IPS-20b (cell line): ENCODE data around the gene LRRTM3.
A peak's percentile ranks its signal among the peaks of the same experiment; 100 is the strongest.

ENCODE experiments used
- H3K27ac ChIP-seq: one replicate; pipeline ENCODE4 v1.5.1; 2013; ENCODE audit warnings: low read length
- H3K27me3 ChIP-seq: 2 replicates; pipeline ENCODE4 v1.6.1; 2013; ENCODE audit warnings: mild to moderate bottlenecking, low read length, inconsistent platforms; ENCODE audit not compliant: insufficient read depth
- H3K36me3 ChIP-seq: 2 replicates; pipeline ENCODE4 v1.6.1; 2013; ENCODE audit warnings: low read depth, mild to moderate bottlenecking, inconsistent platforms, low read length, moderate library complexity; ENCODE audit not compliant: insufficient read depth
- H3K4me1 ChIP-seq: 2 replicates; pipeline ENCODE4 v1.6.1; 2013; ENCODE audit warnings: mild to moderate bottlenecking, control low read depth, inconsistent platforms, low read length, moderate library complexity; ENCODE audit not compliant: insufficient read depth
- H3K4me3 ChIP-seq: 2 replicates; pipeline ENCODE4 v1.5.1; 2013; ENCODE audit warnings: mild to moderate bottlenecking, low read length, inconsistent platforms
- H3K9ac ChIP-seq: 2 replicates; pipeline ENCODE4 v1.6.1; 2013; ENCODE audit warnings: low read depth, mild to moderate bottlenecking, inconsistent platforms, low read length, moderate library complexity
- H3K9me3 ChIP-seq: 2 replicates; pipeline ENCODE4 v1.6.1; 2013; ENCODE audit warnings: mild to moderate bottlenecking, low read depth, low read length, inconsistent platforms; ENCODE audit not compliant: insufficient read depth

Gene LRRTM3

GRCh38 chr10:67088036-67088435 lies 162.2 kb downstream of the LRRTM3 start:
- no peak overlapping the region for H3K27ac ChIP-seq
- H3K9me3 ChIP-seq: no peaks in the 10 kb centered on the region
- no peak overlapping the region for H3K4me3 ChIP-seq
- no peak overlapping the region for H3K9ac ChIP-seq
- no peaks in the 10 kb centered on the region for H3K36me3 ChIP-seq
- no peaks in the 10 kb centered on the region for H3K4me1 ChIP-seq
- H3K27me3 ChIP-seq: no peaks in the 10 kb centered on the region

- Histone ChIP-seq H3K27me3 (no peaks in the 10 kb centered on the region), H3K4me3 (no peak overlapping the region), H3K36me3 (no peaks in the 10 kb centered on the region), H3K27ac (no peak overlapping the region), H3K4me1 (peaks cover 17% of the 10 kb centered on the region; the same call in 1 of the 2 replicates), H3K9ac (no peak overlapping the region), H3K9me3 (no peaks in the 10 kb centered on the region)
Observed at GRCh38 chr10:67095531-67095930, 169.7 kb downstream of the LRRTM3 start.

- Histone ChIP-seq H3K9ac (peak overlapping the region; percentile 28; the same call in 1 of the 2 replicates), H3K9me3 (no peaks in the 10 kb centered on the region), H3K4me1 (peaks cover 17% of the 10 kb centered on the region; the same call in 1 of the 2 replicates), H3K27me3 (no peaks in the 10 kb centered on the region), H3K36me3 (no peaks in the 10 kb centered on the region), H3K4me3 (peak overlapping the region; percentile 26; the same call in 1 of the 2 replicates), H3K27ac (peak overlapping the region; percentile 58)
Observed at GRCh38 chr10:67098461-67098860, 172.6 kb downstream of the LRRTM3 start.

- no peak overlapping the region for H3K4me3 ChIP-seq
- H3K9ac ChIP-seq: no peak overlapping the region
Observed at GRCh38 chr10:67100951-67101350, 175.1 kb downstream of the LRRTM3 start.

DNA sequence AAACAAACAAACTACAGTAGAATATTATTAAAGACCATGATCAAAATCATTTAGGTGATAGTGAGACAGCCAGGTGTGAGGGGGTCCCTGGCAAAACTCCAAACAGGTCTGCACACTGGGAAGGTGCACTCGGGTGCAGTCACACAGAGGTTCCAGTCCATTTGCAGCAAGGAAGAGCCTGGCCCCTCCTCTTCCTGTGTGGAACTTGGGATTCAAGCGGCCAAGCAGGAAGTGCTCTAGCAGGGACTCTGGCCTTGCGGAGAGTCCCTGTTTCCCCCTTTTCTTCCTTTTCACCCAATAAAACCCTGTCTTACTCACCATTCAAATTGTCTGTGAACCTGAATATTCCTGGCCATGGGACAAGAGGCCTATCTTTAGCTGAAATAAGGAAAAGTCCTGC lies 181.8 kb downstream of the LRRTM3 start:
- Histone ChIP-seq H3K36me3 (no peaks in the 10 kb centered on the region), H3K4me1 (no peaks in the 10 kb centered on the region), H3K27me3 (no peaks in the 10 kb centered on the region), H3K9ac (no peak overlapping the region), H3K4me3 (no peak overlapping the region), H3K9me3 (no peaks in the 10 kb centered on the region), H3K27ac (no peak overlapping the region)

More at GRCh38 chr10:67100951-67101350, 175.1 kb downstream of the LRRTM3 start:
- H3K36me3 ChIP-seq: no peaks in the 10 kb centered on the region
- no peak overlapping the region for H3K27ac ChIP-seq
- no peaks in the 10 kb centered on the region for H3K27me3 ChIP-seq
- no peaks in the 10 kb centered on the region for H3K9me3 ChIP-seq
- H3K4me1 ChIP-seq: peaks cover 17% of the 10 kb centered on the region; the same call in 1 of the 2 replicates

GRCh38 chr10:67110286-67110685 lies 184.4 kb downstream of the LRRTM3 start:
- Histone ChIP-seq H3K9me3 (no peaks in the 10 kb centered on the region), H3K4me1 (no peaks in the 10 kb centered on the region), H3K4me3 (no peak overlapping the region), H3K27ac (no peak overlapping the region), H3K27me3 (no peaks in the 10 kb centered on the region), H3K9ac (no peak overlapping the region), H3K36me3 (no peaks in the 10 kb centered on the region)

DNA sequence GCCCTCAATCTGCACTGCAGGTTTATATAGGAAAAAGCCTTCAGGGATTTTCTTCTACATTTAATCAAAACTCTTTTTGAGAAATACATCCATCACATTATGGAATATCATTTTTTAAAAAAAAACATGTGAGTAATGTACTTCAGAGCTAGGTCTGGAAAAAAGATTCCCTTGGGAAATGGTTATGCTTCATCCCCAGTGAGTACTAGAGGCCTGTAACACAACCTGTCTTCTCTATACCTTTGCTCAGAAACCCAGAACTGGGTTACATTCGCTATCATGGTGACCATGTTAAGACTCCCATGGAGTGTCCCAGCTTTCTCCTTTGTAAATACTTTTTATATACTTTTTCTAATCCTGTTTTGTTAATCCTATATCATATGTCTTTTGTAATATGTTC lies 186.9 kb downstream of the LRRTM3 start:
- H3K36me3 ChIP-seq: no peaks in the 10 kb centered on the region
- no peak overlapping the region for H3K4me3 ChIP-seq
- H3K27ac ChIP-seq: no peak overlapping the region
- H3K9ac ChIP-seq: no peak overlapping the region
- H3K27me3 ChIP-seq: no peaks in the 10 kb centered on the region
- H3K9me3 ChIP-seq: no peaks in the 10 kb centered on the region
- no peaks in the 10 kb centered on the region for H3K4me1 ChIP-seq

DNA sequence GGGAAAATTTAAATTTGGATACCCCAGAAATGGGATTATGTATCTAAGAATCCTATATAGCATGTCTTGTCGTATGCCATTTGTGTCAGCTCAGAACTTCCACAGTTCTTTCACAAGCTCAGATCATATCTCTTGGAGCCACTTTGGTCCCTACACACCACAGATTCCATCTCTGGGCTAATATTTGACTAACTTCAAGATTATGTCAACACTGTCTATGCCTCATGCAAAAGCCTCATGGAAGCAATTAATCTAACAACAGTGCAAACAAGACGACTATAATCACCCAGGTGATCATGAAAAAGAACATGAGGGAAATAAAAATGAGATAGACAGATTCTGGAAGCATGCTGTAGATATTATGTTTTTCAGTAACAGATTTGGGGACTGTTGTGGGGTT lies 189.1 kb downstream of the LRRTM3 start:
- no peaks in the 10 kb centered on the region for H3K9me3 ChIP-seq
- H3K4me1 ChIP-seq: no peaks in the 10 kb centered on the region
- H3K27me3 ChIP-seq: no peaks in the 10 kb centered on the region
- no peak overlapping the region for H3K4me3 ChIP-seq
- no peaks in the 10 kb centered on the region for H3K36me3 ChIP-seq
- H3K9ac ChIP-seq: no peak overlapping the region
- no peak overlapping the region for H3K27ac ChIP-seq

GRCh38 chr10:67115972-67116371 lies 190.1 kb downstream of the LRRTM3 start:
- no peaks in the 10 kb centered on the region for H3K9me3 ChIP-seq
- no peaks in the 10 kb centered on the region for H3K36me3 ChIP-seq
- no peak overlapping the region for H3K9ac ChIP-seq
- no peaks in the 10 kb centered on the region for H3K27me3 ChIP-seq
- no peak overlapping the region for H3K27ac ChIP-seq
- no peak overlapping the region for H3K4me3 ChIP-seq
- no peaks in the 10 kb centered on the region for H3K4me1 ChIP-seq

- Histone ChIP-seq H3K27ac (no peak overlapping the region), H3K4me1 (no peaks in the 10 kb centered on the region), H3K9ac (no peak overlapping the region), H3K9me3 (no peaks in the 10 kb centered on the region), H3K27me3 (no peaks in the 10 kb centered on the region), H3K36me3 (no peaks in the 10 kb centered on the region), H3K4me3 (no peak overlapping the region)
Observed at GRCh38 chr10:67119651-67120050, 193.8 kb downstream of the LRRTM3 start.

DNA sequence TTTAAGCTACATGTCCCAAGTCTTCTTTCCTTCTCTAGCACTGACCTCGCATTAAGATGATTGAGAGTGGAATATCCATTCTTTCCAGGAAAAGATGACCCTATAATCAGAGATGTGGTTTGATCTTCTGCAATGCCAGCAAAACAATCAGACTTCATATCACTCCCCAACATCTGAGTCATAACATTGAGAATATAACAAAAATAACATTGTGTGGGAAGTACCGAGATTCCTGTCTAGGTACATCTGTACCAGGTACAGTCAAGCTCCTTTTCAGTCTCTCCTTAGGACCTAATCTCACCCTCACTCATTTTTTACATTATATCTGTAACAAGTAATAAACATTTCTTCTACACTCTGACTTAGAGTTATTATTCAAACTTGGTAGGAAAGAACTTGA lies 201.6 kb downstream of the LRRTM3 start:
- Histone ChIP-seq H3K27ac (no peak overlapping the region), H3K36me3 (no peaks in the 10 kb centered on the region), H3K27me3 (no peaks in the 10 kb centered on the region), H3K9ac (no peak overlapping the region), H3K4me1 (no peaks in the 10 kb centered on the region), H3K9me3 (no peaks in the 10 kb centered on the region), H3K4me3 (no peak overlapping the region)

DNA sequence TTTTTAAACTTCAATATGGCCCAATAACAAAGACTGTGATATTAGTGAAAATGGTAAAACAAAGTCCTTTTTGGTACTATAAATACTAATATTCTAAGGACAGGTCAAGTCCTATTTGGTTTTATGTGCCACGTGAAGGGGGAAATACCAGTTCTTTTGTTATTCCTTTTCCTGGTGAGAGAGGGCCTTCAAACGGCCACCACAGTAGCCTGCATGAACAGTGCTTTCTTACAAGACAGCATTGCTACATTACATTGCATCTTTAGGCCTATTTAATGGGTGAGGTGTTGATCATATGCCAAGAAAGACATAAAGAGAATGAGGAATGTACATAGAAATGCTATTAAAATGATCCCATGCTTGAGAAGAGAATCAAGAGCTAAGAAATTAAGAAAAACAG lies 214.8 kb downstream of the LRRTM3 start:
- no peaks in the 10 kb centered on the region for H3K9me3 ChIP-seq
- peaks cover 6% of the 10 kb centered on the region; the same call in 1 of the 2 replicates for H3K4me1 ChIP-seq
- no peak overlapping the region for H3K9ac ChIP-seq
- no peak overlapping the region for H3K4me3 ChIP-seq
- H3K36me3 ChIP-seq: no peaks in the 10 kb centered on the region
- no peaks in the 10 kb centered on the region for H3K27me3 ChIP-seq
- H3K27ac ChIP-seq: no peak overlapping the region
